Hepatocyte (in vitro differentiated cells): ENCODE measurements around the gene LGR5.

Experiments
- EZH2 ChIP-seq: fragments of 200-600 bp; sonication (generic); IDR thresholded peaks from 2 replicates; pipeline ENCODE4 v1.6.1; 2016; ENCODE audit warnings: antibody characterized with exemption, mild to moderate bottlenecking, borderline replicate concordance
- TF ChIP-seq, protein P1 (sequence below): fragments of 200-600 bp; sonication (generic); IDR thresholded peaks from 2 replicates; pipeline ENCODE4 v1.5.1; 2016; ENCODE audit warnings: antibody characterized with exemption, mild to moderate bottlenecking; ENCODE audit not compliant: poor library complexity

- TF ChIP-seq EZH2, result no peak
- TF ChIP-seq, protein P1, sequence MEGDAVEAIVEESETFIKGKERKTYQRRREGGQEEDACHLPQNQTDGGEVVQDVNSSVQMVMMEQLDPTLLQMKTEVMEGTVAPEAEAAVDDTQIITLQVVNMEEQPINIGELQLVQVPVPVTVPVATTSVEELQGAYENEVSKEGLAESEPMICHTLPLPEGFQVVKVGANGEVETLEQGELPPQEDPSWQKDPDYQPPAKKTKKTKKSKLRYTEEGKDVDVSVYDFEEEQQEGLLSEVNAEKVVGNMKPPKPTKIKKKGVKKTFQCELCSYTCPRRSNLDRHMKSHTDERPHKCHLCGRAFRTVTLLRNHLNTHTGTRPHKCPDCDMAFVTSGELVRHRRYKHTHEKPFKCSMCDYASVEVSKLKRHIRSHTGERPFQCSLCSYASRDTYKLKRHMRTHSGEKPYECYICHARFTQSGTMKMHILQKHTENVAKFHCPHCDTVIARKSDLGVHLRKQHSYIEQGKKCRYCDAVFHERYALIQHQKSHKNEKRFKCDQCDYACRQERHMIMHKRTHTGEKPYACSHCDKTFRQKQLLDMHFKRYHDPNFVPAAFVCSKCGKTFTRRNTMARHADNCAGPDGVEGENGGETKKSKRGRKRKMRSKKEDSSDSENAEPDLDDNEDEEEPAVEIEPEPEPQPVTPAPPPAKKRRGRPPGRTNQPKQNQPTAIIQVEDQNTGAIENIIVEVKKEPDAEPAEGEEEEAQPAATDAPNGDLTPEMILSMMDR, result no peak
These were observed 117.3 kb downstream of the LGR5 start for GRCh38 chr12:71556875-71557274.
